Neural progenitor cell (in vitro differentiated cells): ENCODE results near the gene B3GNT4. TPM values are rescaled to one million over a fixed set of nuclear protein-coding genes. Genes with fewer than 3 reads are reported as not detected.
"Not testable (repeated sequence)": the region's sequence is repeated elsewhere in the genome, so short reads cannot be mapped to it uniquely, and the experiment has no call there.

Experiments
- DNase-seq: peaks from one replicate; pipeline ENCODE4 v3.0.0-alpha.2; 2016; ENCODE audit warnings: low spot score
- H2AFZ ChIP-seq: fragments of 200-600 bp; sonication (generic); replicated peaks from 2 replicates; pipeline ENCODE4 v1.6.1; 2016; ENCODE audit warnings: antibody characterized with exemption
- H3F3A ChIP-seq: fragments of 200-600 bp; sonication (generic); 2 replicates; pipeline ENCODE4 v1.6.1; 2016; ENCODE audit warnings: antibody characterized with exemption, low read depth
- H3K27ac ChIP-seq: fragments of 200-600 bp; sonication (generic); 2 replicates; pipeline ENCODE4 v1.5.1; 2016; ENCODE audit warnings: mild to moderate bottlenecking
- H3K27me3 ChIP-seq: fragments of 200-600 bp; sonication (generic); 2 replicates; pipeline ENCODE4 v1.6.1; 2016; ENCODE audit warnings: mild to moderate bottlenecking, moderate library complexity
- H3K36me3 ChIP-seq: fragments of 200-600 bp; sonication (generic); 2 replicates; pipeline ENCODE4 v1.5.1; 2016
- H3K4me1 ChIP-seq: fragments of 200-600 bp; sonication (generic); 2 replicates; pipeline ENCODE4 v1.6.1; 2016; ENCODE audit warnings: mixed run types
- H3K4me2 ChIP-seq: fragments of 200-600 bp; sonication (generic); 2 replicates; pipeline ENCODE4 v1.6.1; 2016
- H3K4me3 ChIP-seq: fragments of 200-600 bp; sonication (generic); 2 replicates; pipeline ENCODE4 v1.5.1; 2016
- H3K79me2 ChIP-seq: fragments of 200-600 bp; sonication (generic); 2 replicates; pipeline ENCODE4 v1.6.1; 2016; ENCODE audit warnings: low read depth
- H3K9ac ChIP-seq: fragments of 200-600 bp; sonication (generic); 2 replicates; pipeline ENCODE4 v1.6.1; 2016
- H3K9me3 ChIP-seq: fragments of 200-600 bp; sonication (generic); 2 replicates; pipeline ENCODE4 v1.5.1; 2016; ENCODE audit warnings: low read depth
- H4K20me1 ChIP-seq: fragments of 200-600 bp; sonication (generic); 2 replicates; pipeline ENCODE4 v1.6.1; 2016; ENCODE audit warnings: low read depth
- H3K27ac Mint-ChIP-seq: 3 replicates; pipeline ENCODE4 v1.8.0; 2021; ENCODE audit warnings: mixed read lengths
- H3K27me3 Mint-ChIP-seq: 2 replicates; pipeline ENCODE4 v1.8.0; 2022; ENCODE audit warnings: low read depth, mild to moderate bottlenecking, inconsistent platforms, moderate library complexity, mixed read lengths; ENCODE audit not compliant: insufficient read depth
- H3K36me3 Mint-ChIP-seq: 3 replicates; pipeline ENCODE4 v1.8.0; 2021; ENCODE audit warnings: mixed read lengths
- H3K4me1 Mint-ChIP-seq: 3 replicates; pipeline ENCODE4 v1.8.0; 2021; ENCODE audit warnings: mixed read lengths
- H3K4me3 Mint-ChIP-seq: 3 replicates; pipeline ENCODE4 v1.8.0; 2021; ENCODE audit warnings: mild to moderate bottlenecking, moderate library complexity, mixed read lengths
- H3K9me3 Mint-ChIP-seq: 3 replicates; pipeline ENCODE4 v1.8.0; 2020; ENCODE audit warnings: mixed read lengths
- EZH2 ChIP-seq: fragments of 200-600 bp; sonication (generic); IDR thresholded peaks from 2 replicates; pipeline ENCODE4 v1.6.1; 2017; ENCODE audit warnings: antibody characterized with exemption, mild to moderate bottlenecking, moderate library complexity
- EZH2phosphoT487 ChIP-seq: fragments of 200-600 bp; sonication (generic); IDR thresholded peaks from 2 replicates; pipeline ENCODE4 v1.6.1; 2017; ENCODE audit warnings: antibody characterized with exemption
- total RNA-seq: library from RNA; depleted of rRNA; stranded (reverse); fragments of >200 nt; gene quantifications from 2 replicates; pipeline ENCODE4 v1.2.3, GENCODE V29; 2015; ENCODE audit warnings: low replicate concordance
- TF ChIP-seq, protein P1 (sequence below): fragments of 200-600 bp; sonication (generic); IDR thresholded peaks from 2 replicates; pipeline ENCODE4 v1.5.1; 2017; ENCODE audit warnings: antibody characterized with exemption, mild to moderate bottlenecking

The B3GNT4 gene
- total RNA-seq, 1 donor from 2014 or later: 0.30 TPM

- Histone ChIP-seq H3K9ac (no peak overlapping the region), H3K27me3 (peaks cover 54% of the 10 kb centered on the region), H3K4me3 (no peak overlapping the region), H3K9me3 (no peaks in the 10 kb centered on the region), H3K4me2 (no peak overlapping the region), H3K4me1 (peaks cover 3% of the 10 kb centered on the region), H4K20me1 (peaks cover 27% of the 10 kb centered on the region), H3F3A (peaks cover 30% of the 10 kb centered on the region), H2AFZ (no peak overlapping the region), H3K27ac (no peak overlapping the region), H3K79me2 (no peaks in the 10 kb centered on the region), H3K36me3 (no peaks in the 10 kb centered on the region)
- H3K4me1 Mint-ChIP-seq: peaks cover 13% of the 10 kb centered on the region
- no peak overlapping the region for H3K4me3 Mint-ChIP-seq
- peaks cover 40% of the 10 kb centered on the region for H3K27me3 Mint-ChIP-seq
- H3K9me3 Mint-ChIP-seq: no peaks in the 10 kb centered on the region
- no peaks in the 10 kb centered on the region for H3K36me3 Mint-ChIP-seq
- no peak for DNase-seq
- TF ChIP-seq EZH2phosphoT487 (no peak), EZH2 (no peak)
- TF ChIP-seq, protein P1, sequence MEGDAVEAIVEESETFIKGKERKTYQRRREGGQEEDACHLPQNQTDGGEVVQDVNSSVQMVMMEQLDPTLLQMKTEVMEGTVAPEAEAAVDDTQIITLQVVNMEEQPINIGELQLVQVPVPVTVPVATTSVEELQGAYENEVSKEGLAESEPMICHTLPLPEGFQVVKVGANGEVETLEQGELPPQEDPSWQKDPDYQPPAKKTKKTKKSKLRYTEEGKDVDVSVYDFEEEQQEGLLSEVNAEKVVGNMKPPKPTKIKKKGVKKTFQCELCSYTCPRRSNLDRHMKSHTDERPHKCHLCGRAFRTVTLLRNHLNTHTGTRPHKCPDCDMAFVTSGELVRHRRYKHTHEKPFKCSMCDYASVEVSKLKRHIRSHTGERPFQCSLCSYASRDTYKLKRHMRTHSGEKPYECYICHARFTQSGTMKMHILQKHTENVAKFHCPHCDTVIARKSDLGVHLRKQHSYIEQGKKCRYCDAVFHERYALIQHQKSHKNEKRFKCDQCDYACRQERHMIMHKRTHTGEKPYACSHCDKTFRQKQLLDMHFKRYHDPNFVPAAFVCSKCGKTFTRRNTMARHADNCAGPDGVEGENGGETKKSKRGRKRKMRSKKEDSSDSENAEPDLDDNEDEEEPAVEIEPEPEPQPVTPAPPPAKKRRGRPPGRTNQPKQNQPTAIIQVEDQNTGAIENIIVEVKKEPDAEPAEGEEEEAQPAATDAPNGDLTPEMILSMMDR: no peak
- no peak overlapping the region for H3K27ac Mint-ChIP-seq
Measured at GRCh38 chr12:122202017-122202416, 1.5 kb upstream of the B3GNT4 start.

GRCh38 chr12:122202811-122203210 is 698 bp upstream of the B3GNT4 start:
- Histone ChIP-seq H3K4me3 (peak overlapping the region; percentile 50), H3F3A (peaks cover 38% of the 10 kb centered on the region), H4K20me1 (peaks cover 35% of the 10 kb centered on the region), H3K27me3 (peaks cover 54% of the 10 kb centered on the region), H3K4me2 (peak overlapping the region; percentile 79)
- not testable (repeated sequence) for H3K9ac ChIP-seq, DNase-seq, H2AFZ ChIP-seq, H3K27ac ChIP-seq, H3K79me2 ChIP-seq, H3K36me3 ChIP-seq, H3K9me3 Mint-ChIP-seq, H3K36me3 Mint-ChIP-seq, H3K4me1 ChIP-seq, H3K27ac Mint-ChIP-seq, H3K9me3 ChIP-seq
- Mint-ChIP-seq H3K4me3 (peak overlapping the region; percentile 84), H3K4me1 (peaks cover 13% of the 10 kb centered on the region), H3K27me3 (peaks cover 40% of the 10 kb centered on the region)

- H3K9ac ChIP-seq: no peak overlapping the region
Measured at GRCh38 chr12:122204167-122205052, 901 bp downstream of the B3GNT4 start.

More at GRCh38 chr12:122204167-122205052, 901 bp downstream of the B3GNT4 start:
- H3K9me3 Mint-ChIP-seq: no peaks in the 10 kb centered on the region
- H3K4me1 ChIP-seq: peaks cover 3% of the 10 kb centered on the region
- no peaks in the 10 kb centered on the region for H3K36me3 ChIP-seq
- H3K4me3 Mint-ChIP-seq: peak overlapping the region; percentile 79
- no peaks in the 10 kb centered on the region for H3K79me2 ChIP-seq
- H3K36me3 Mint-ChIP-seq: peaks cover 12% of the 10 kb centered on the region
- H3K4me2 ChIP-seq: peak overlapping the region; percentile 79
- no peaks in the 10 kb centered on the region for H3K9me3 ChIP-seq
- peak overlapping the region; percentile 78 for H2AFZ ChIP-seq
- peaks cover 48% of the 10 kb centered on the region for H4K20me1 ChIP-seq
- peaks cover 45% of the 10 kb centered on the region for H3F3A ChIP-seq
- peaks cover 54% of the 10 kb centered on the region for H3K27me3 ChIP-seq
- H3K27ac Mint-ChIP-seq: no peak overlapping the region
- peak overlapping the region; percentile 50 for H3K4me3 ChIP-seq
- TF ChIP-seq EZH2phosphoT487: peak; percentile 55
- peak; percentile 52 for TF ChIP-seq EZH2
- TF ChIP-seq, protein P1: no peak
- H3K4me1 Mint-ChIP-seq: peaks cover 13% of the 10 kb centered on the region
- no peak overlapping the region for H3K27ac ChIP-seq
- H3K27me3 Mint-ChIP-seq: peaks cover 43% of the 10 kb centered on the region
- DNase-seq: peak; percentile 51
